HEK293 (cell line): ENCODE data around the gene TENT4B.

Experiments used
- HOXD13 ChIP-seq: sonication (generic); formaldehyde crosslinking; IDR thresholded peaks from 2 replicates; pipeline ENCODE4 v1.8.0; 2022; ENCODE audit warnings: missing genetic modification reagents, borderline replicate concordance
- KLF1 ChIP-seq: fragments of 450-650 bp; formaldehyde crosslinking; IDR thresholded peaks from 2 replicates; pipeline ENCODE4 v1.5.1; 2016; ENCODE audit warnings: missing biosample characterization, missing genetic modification characterization
- KLF7 ChIP-seq: fragments of 450-650 bp; formaldehyde crosslinking; IDR thresholded peaks from 2 replicates; pipeline ENCODE4 v1.5.1; 2016; ENCODE audit warnings: missing biosample characterization, missing genetic modification characterization, borderline replicate concordance
- KLF9 ChIP-seq: fragments of 450-650 bp; formaldehyde crosslinking; IDR thresholded peaks from 2 replicates; pipeline ENCODE4 v1.5.1; 2016; ENCODE audit warnings: missing biosample characterization, missing genetic modification characterization, low read depth
- MZF1 ChIP-seq: fragments of 450-650 bp; formaldehyde crosslinking; IDR thresholded peaks from 2 replicates; pipeline ENCODE4 v1.5.1; 2017; ENCODE audit warnings: missing biosample characterization, missing genetic modification characterization, borderline replicate concordance
- PRDM1 ChIP-seq: fragments of 450-650 bp; formaldehyde crosslinking; IDR thresholded peaks from 2 replicates; pipeline ENCODE4; 2016; ENCODE audit warnings: missing biosample characterization, missing genetic modification characterization
- ZNF24 ChIP-seq: fragments of 450-650 bp; formaldehyde crosslinking; IDR thresholded peaks from 2 replicates; pipeline ENCODE4 v1.5.1; 2016; ENCODE audit warnings: missing biosample characterization, missing genetic modification characterization
- ZNF391 ChIP-seq: fragments of 450-650 bp; formaldehyde crosslinking; IDR thresholded peaks from 2 replicates; pipeline ENCODE4 v1.5.1; 2016; ENCODE audit warnings: low read depth, missing biosample characterization, missing genetic modification characterization, borderline replicate concordance
- ZNF548 ChIP-seq: fragments of 450-650 bp; formaldehyde crosslinking; IDR thresholded peaks from 2 replicates; pipeline ENCODE4 v1.5.1; 2016; ENCODE audit warnings: missing biosample characterization, missing genetic modification characterization
- ZNF555 ChIP-seq: fragments of 450-650 bp; formaldehyde crosslinking; conservative IDR thresholded peaks from 2 replicates; pipeline ENCODE4 v1.5.1; 2017; ENCODE audit warnings: missing biosample characterization, mild to moderate bottlenecking, missing genetic modification characterization, inconsistent platforms
- ZNF623 ChIP-seq: fragments of 450-650 bp; formaldehyde crosslinking; IDR thresholded peaks from 2 replicates; pipeline ENCODE4 v1.5.1; 2016; ENCODE audit warnings: missing biosample characterization, missing genetic modification characterization
- ZNF664 ChIP-seq: fragments of 450-650 bp; formaldehyde crosslinking; IDR thresholded peaks from 2 replicates; pipeline ENCODE4 v1.5.1; 2016; ENCODE audit warnings: missing biosample characterization, missing genetic modification characterization
- ZNF707 ChIP-seq: fragments of 450-650 bp; formaldehyde crosslinking; IDR thresholded peaks from 2 replicates; pipeline ENCODE4 v1.5.1; 2016; ENCODE audit warnings: missing biosample characterization, missing genetic modification characterization
- ZNF76 ChIP-seq: fragments of 450-650 bp; formaldehyde crosslinking; IDR thresholded peaks from 2 replicates; pipeline ENCODE4; 2016; ENCODE audit warnings: low read depth, missing biosample characterization, missing genetic modification characterization, borderline replicate concordance
- ZNF776 ChIP-seq: fragments of 450-650 bp; formaldehyde crosslinking; IDR thresholded peaks from 2 replicates; pipeline ENCODE4 v1.5.0; 2017; ENCODE audit warnings: missing biosample characterization, missing genetic modification characterization, borderline replicate concordance
- ZNF830 ChIP-seq: fragments of 450-650 bp; IDR thresholded peaks from 2 replicates; pipeline ENCODE4 v1.5.0; 2018; ENCODE audit warnings: missing biosample characterization, missing genetic modification characterization, low read depth, mild to moderate bottlenecking, moderate library complexity
- ZNF837 ChIP-seq: fragments of 450-650 bp; formaldehyde crosslinking; IDR thresholded peaks from 2 replicates; pipeline ENCODE4 v1.5.1; 2016; ENCODE audit warnings: missing biosample characterization, missing genetic modification characterization
- TF ChIP-seq, protein P1 (sequence below): fragments of 450-650 bp; formaldehyde crosslinking; IDR thresholded peaks from 2 replicates; pipeline ENCODE4 v1.5.1; 2016; ENCODE audit warnings: missing biosample characterization, missing genetic modification characterization, borderline replicate concordance
- TF ChIP-seq, protein P2 (sequence below): fragments of 450-650 bp; formaldehyde crosslinking; IDR thresholded peaks from 2 replicates; pipeline ENCODE4; 2016; ENCODE audit warnings: missing biosample characterization, missing genetic modification characterization
- TF ChIP-seq, protein P3 (sequence below): fragments of 450-650 bp; formaldehyde crosslinking; IDR thresholded peaks from 2 replicates; pipeline ENCODE4 v1.5.1; 2016; ENCODE audit warnings: missing biosample characterization, missing genetic modification characterization
- TF ChIP-seq, protein P4 (sequence below): fragments of 450-650 bp; formaldehyde crosslinking; IDR thresholded peaks from 2 replicates; pipeline ENCODE4 v1.5.1; 2017; ENCODE audit warnings: missing biosample characterization, missing genetic modification characterization
- TF ChIP-seq, protein P5 (sequence below): fragments of 450-650 bp; IDR thresholded peaks from 2 replicates; pipeline ENCODE4 v1.5.1; 2018; ENCODE audit warnings: missing biosample characterization, missing genetic modification characterization
- TF ChIP-seq, protein P6 (sequence below): fragments of 450-650 bp; formaldehyde crosslinking; IDR thresholded peaks from 2 replicates; pipeline ENCODE4 v1.5.1; 2017; ENCODE audit warnings: missing biosample characterization, mild to moderate bottlenecking, missing genetic modification characterization, moderate library complexity
- TF ChIP-seq, protein P7 (sequence below): fragments of 450-650 bp; formaldehyde crosslinking; IDR thresholded peaks from 2 replicates; pipeline ENCODE4 v1.5.1; 2016; ENCODE audit warnings: missing biosample characterization, missing genetic modification characterization

TENT4B gene

DNA sequence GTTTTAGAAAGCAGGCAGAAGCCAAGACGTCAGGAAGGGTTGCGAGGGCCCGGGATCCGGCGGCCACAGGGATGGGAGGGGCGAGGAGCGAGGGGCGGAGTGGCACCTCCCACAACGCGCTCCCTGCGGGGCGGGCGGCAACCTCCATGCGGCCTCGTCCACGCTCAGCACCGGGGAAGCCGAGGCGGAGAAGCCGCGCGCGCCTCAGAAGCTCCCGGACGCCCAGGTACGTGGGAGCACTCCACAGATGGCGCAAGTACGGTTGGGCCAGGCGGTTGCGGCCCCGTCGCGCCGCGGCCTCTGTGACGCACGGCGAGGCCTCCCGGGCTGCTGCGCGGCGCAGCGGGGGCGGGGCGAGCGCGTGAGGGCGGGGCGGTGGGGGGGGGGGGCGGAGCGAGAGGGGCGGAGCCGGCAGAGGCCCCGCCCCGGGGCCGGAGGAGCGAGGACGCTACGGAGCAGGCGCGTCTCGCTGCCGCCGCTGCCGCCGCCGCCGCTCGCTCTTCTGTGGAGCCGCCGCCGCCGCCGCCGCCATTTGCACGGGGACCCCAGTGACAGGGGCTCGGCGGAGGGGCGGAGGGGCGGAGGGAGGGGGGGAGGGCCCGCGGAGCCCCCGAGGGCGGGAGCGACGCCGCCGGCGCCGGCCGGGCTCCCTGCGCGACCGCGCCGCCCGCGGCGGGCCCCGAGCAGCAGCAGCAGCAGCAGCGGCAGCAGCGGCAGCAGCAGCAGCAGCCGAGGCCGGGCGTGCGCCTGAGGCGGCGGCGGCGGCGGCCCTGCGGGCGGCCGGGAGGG, at the start of gene TENT4B (continued):
- TF ChIP-seq, protein P1, sequence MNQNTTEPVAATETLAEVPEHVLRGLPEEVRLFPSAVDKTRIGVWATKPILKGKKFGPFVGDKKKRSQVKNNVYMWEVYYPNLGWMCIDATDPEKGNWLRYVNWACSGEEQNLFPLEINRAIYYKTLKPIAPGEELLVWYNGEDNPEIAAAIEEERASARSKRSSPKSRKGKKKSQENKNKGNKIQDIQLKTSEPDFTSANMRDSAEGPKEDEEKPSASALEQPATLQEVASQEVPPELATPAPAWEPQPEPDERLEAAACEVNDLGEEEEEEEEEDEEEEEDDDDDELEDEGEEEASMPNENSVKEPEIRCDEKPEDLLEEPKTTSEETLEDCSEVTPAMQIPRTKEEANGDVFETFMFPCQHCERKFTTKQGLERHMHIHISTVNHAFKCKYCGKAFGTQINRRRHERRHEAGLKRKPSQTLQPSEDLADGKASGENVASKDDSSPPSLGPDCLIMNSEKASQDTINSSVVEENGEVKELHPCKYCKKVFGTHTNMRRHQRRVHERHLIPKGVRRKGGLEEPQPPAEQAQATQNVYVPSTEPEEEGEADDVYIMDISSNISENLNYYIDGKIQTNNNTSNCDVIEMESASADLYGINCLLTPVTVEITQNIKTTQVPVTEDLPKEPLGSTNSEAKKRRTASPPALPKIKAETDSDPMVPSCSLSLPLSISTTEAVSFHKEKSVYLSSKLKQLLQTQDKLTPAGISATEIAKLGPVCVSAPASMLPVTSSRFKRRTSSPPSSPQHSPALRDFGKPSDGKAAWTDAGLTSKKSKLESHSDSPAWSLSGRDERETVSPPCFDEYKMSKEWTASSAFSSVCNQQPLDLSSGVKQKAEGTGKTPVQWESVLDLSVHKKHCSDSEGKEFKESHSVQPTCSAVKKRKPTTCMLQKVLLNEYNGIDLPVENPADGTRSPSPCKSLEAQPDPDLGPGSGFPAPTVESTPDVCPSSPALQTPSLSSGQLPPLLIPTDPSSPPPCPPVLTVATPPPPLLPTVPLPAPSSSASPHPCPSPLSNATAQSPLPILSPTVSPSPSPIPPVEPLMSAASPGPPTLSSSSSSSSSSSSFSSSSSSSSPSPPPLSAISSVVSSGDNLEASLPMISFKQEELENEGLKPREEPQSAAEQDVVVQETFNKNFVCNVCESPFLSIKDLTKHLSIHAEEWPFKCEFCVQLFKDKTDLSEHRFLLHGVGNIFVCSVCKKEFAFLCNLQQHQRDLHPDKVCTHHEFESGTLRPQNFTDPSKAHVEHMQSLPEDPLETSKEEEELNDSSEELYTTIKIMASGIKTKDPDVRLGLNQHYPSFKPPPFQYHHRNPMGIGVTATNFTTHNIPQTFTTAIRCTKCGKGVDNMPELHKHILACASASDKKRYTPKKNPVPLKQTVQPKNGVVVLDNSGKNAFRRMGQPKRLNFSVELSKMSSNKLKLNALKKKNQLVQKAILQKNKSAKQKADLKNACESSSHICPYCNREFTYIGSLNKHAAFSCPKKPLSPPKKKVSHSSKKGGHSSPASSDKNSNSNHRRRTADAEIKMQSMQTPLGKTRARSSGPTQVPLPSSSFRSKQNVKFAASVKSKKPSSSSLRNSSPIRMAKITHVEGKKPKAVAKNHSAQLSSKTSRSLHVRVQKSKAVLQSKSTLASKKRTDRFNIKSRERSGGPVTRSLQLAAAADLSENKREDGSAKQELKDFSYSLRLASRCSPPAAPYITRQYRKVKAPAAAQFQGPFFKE, result no peak
- TF ChIP-seq, protein P2, sequence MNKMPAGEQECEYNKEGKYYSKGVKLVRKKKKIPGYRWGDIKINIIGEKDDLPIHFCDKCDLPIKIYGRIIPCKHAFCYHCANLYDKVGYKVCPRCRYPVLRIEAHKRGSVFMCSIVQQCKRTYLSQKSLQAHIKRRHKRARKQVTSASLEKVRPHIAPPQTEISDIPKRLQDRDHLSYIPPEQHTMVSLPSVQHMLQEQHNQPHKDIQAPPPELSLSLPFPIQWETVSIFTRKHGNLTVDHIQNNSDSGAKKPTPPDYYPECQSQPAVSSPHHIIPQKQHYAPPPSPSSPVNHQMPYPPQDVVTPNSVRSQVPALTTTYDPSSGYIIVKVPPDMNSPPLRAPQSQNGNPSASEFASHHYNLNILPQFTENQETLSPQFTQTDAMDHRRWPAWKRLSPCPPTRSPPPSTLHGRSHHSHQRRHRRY (tag by site-specific recombination), result no peak
- TF ChIP-seq ZNF776 (tag by site-specific recombination), result no peak
- TF ChIP-seq ZNF830 (tag by site-specific recombination), result no peak
- TF ChIP-seq ZNF76 (tag by site-specific recombination), result peak; percentile 71; the same call in 1 of the 2 replicates
- TF ChIP-seq KLF9, result peak; percentile 95
- TF ChIP-seq, protein P3, sequence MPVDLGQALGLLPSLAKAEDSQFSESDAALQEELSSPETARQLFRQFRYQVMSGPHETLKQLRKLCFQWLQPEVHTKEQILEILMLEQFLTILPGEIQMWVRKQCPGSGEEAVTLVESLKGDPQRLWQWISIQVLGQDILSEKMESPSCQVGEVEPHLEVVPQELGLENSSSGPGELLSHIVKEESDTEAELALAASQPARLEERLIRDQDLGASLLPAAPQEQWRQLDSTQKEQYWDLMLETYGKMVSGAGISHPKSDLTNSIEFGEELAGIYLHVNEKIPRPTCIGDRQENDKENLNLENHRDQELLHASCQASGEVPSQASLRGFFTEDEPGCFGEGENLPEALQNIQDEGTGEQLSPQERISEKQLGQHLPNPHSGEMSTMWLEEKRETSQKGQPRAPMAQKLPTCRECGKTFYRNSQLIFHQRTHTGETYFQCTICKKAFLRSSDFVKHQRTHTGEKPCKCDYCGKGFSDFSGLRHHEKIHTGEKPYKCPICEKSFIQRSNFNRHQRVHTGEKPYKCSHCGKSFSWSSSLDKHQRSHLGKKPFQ, result no peak
- TF ChIP-seq, protein P4, sequence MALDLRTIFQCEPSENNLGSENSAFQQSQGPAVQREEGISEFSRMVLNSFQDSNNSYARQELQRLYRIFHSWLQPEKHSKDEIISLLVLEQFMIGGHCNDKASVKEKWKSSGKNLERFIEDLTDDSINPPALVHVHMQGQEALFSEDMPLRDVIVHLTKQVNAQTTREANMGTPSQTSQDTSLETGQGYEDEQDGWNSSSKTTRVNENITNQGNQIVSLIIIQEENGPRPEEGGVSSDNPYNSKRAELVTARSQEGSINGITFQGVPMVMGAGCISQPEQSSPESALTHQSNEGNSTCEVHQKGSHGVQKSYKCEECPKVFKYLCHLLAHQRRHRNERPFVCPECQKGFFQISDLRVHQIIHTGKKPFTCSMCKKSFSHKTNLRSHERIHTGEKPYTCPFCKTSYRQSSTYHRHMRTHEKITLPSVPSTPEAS (tag by site-specific recombination), result no peak
- no peak for TF ChIP-seq MZF1 (tag by site-specific recombination)
- TF ChIP-seq ZNF837 (tag by site-specific recombination), result no peak
- no peak for TF ChIP-seq ZNF555 (tag by site-specific recombination)
- TF ChIP-seq, protein P5, sequence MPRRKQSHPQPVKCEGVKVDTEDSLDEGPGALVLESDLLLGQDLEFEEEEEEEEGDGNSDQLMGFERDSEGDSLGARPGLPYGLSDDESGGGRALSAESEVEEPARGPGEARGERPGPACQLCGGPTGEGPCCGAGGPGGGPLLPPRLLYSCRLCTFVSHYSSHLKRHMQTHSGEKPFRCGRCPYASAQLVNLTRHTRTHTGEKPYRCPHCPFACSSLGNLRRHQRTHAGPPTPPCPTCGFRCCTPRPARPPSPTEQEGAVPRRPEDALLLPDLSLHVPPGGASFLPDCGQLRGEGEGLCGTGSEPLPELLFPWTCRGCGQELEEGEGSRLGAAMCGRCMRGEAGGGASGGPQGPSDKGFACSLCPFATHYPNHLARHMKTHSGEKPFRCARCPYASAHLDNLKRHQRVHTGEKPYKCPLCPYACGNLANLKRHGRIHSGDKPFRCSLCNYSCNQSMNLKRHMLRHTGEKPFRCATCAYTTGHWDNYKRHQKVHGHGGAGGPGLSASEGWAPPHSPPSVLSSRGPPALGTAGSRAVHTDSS, result no peak
- TF ChIP-seq, protein P6, sequence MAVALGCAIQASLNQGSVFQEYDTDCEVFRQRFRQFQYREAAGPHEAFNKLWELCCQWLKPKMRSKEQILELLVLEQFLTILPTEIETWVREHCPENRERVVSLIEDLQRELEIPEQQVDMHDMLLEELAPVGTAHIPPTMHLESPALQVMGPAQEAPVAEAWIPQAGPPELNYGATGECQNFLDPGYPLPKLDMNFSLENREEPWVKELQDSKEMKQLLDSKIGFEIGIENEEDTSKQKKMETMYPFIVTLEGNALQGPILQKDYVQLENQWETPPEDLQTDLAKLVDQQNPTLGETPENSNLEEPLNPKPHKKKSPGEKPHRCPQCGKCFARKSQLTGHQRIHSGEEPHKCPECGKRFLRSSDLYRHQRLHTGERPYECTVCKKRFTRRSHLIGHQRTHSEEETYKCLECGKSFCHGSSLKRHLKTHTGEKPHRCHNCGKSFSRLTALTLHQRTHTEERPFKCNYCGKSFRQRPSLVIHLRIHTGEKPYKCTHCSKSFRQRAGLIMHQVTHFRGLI (tag by site-specific recombination), result 0 out of 2 replicates have a peak, but pooled peaks have one; percentile 18
- TF ChIP-seq KLF1 (tag by site-specific recombination), result peak; percentile 89
- no peak for TF ChIP-seq ZNF623 (tag by site-specific recombination)
- no peak for TF ChIP-seq PRDM1
- no peak for TF ChIP-seq ZNF707 (tag by site-specific recombination)
- peak; percentile 83; the same call in 1 of the 2 replicates for TF ChIP-seq KLF7 (tag by site-specific recombination)
- 0 out of 2 replicates have a peak, but pooled peaks have one; percentile 58 for TF ChIP-seq ZNF391 (tag by site-specific recombination)
- no peak for TF ChIP-seq HOXD13 (CRISPR knock-in tag)
- TF ChIP-seq ZNF664 (tag by site-specific recombination), result no peak
- TF ChIP-seq, protein P7, sequence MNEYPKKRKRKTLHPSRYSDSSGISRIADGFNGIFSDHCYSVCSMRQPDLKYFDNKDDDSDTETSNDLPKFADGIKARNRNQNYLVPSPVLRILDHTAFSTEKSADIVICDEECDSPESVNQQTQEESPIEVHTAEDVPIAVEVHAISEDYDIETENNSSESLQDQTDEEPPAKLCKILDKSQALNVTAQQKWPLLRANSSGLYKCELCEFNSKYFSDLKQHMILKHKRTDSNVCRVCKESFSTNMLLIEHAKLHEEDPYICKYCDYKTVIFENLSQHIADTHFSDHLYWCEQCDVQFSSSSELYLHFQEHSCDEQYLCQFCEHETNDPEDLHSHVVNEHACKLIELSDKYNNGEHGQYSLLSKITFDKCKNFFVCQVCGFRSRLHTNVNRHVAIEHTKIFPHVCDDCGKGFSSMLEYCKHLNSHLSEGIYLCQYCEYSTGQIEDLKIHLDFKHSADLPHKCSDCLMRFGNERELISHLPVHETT (tag by site-specific recombination), result no peak
- TF ChIP-seq ZNF24 (tag by site-specific recombination), result no peak
- TF ChIP-seq ZNF548 (tag by site-specific recombination), result no peak
